SH-SY5Y (cell line): ENCODE results near the gene TRIO.

Source experiments
- GATA2 ChIP-seq: IDR thresholded peaks from 2 replicates; pipeline ENCODE4 v1.6.1; 2011; ENCODE audit warnings: mild to moderate bottlenecking, low read depth, low read length
- GATA3 ChIP-seq: IDR thresholded peaks from 2 replicates; pipeline ENCODE4 v1.6.1; 2011; ENCODE audit warnings: low read depth, mild to moderate bottlenecking, low read length, moderate library complexity

GRCh38 chr5:14413331-14413750 lies 270.2 kb downstream of the TRIO start:
- TF ChIP-seq GATA2 = no peak
- no peak for TF ChIP-seq GATA3
